ENCODE results near the gene OSBPL10.

DNA sequence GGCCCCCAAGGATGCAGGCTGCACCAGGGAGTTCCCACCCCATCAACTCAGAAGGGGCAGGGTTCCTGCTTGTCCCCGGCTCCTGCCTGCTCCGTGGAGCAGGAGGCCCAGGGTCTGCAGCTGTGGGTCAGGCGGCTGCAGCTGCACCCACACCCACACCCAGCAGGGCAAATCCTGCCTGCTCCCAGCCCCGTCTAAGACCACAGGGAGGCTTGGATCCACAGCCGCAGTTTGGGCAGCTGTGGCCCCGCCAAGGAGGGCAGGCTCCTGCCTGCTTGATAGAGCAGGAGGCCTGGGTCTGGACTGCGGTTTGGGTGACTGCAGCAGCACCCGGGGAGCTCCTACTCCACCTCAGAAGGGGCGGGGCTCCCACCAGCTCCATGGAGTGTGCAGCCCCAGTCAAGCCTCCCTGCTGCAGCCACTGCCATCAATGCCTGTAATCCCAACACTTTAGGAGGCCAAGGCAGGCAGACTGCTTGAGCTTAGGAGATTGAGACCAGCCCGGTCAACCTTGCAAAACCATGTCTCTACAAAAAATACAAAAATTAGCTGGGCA is 163.6 kb downstream of the OSBPL10 start:
- no peak for TF ChIP-seq EZH2 (IDR thresholded peaks at IDR 0.05; ENCODE audit: low read length, unreplicated experiment)
- TF ChIP-seq, protein P1, sequence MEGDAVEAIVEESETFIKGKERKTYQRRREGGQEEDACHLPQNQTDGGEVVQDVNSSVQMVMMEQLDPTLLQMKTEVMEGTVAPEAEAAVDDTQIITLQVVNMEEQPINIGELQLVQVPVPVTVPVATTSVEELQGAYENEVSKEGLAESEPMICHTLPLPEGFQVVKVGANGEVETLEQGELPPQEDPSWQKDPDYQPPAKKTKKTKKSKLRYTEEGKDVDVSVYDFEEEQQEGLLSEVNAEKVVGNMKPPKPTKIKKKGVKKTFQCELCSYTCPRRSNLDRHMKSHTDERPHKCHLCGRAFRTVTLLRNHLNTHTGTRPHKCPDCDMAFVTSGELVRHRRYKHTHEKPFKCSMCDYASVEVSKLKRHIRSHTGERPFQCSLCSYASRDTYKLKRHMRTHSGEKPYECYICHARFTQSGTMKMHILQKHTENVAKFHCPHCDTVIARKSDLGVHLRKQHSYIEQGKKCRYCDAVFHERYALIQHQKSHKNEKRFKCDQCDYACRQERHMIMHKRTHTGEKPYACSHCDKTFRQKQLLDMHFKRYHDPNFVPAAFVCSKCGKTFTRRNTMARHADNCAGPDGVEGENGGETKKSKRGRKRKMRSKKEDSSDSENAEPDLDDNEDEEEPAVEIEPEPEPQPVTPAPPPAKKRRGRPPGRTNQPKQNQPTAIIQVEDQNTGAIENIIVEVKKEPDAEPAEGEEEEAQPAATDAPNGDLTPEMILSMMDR (conservative IDR thresholded peaks at IDR 0.05; ENCODE audit: low read depth, low read length) = no peak

Measured in PC-3 (cell line).